Measurements from ENCODE around the gene AKR1C2. TPM values are rescaled to one million over a fixed set of nuclear protein-coding genes. Genes with fewer than 3 reads are reported as not detected.
A peak's percentile ranks its signal among the peaks of the same experiment; 100 is the strongest.
"Not testable (repeated sequence)": the region's sequence is repeated elsewhere in the genome, so short reads cannot be mapped to it uniquely, and the experiment has no call there.

The AKR1C2 gene
- total RNA-seq, 1 experiment from 2014 or later: 1,997 TPM

DNA sequence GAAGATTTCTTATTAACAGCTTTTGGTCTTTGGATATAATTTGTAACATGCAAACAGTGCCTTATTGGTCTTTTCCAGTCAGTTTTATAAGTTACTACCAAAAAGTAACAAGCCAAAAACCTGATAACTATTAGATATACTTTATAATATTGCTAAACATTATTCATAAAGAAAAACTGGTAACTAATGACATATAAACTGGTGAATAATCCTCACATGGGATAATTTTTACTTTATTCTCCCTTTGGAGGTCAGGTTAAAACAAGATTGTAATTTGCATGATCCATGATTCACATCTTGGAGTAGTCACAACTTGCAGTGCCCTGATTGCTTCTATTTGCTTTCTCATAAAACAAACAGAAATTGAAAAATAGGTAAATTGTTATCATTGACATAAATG lies 844 bp upstream of the AKR1C2 start:
- H3K9me3 ChIP-seq (ENCODE audit: insufficient read depth, low read depth); DNase-seq; H2AFZ ChIP-seq; H3K4me3 ChIP-seq; POLR2A ChIA-PET (ENCODE audit: unreplicated experiment); H3K27me3 ChIP-seq (ENCODE audit: insufficient read depth, low read depth); H3K9me2 ChIP-seq (ENCODE audit: insufficient read depth); intact Hi-C loops (cut with micrococcal nuclease; ENCODE audit: unreplicated experiment); CTCF ChIA-PET; BruUV-seq (replicated peaks): not testable (repeated sequence)
- H3K27ac ChIP-seq: peak overlapping the region; percentile 92
- H3K4me1 ChIP-seq (replicated peaks; ENCODE audit: insufficient read depth): peaks cover 14% of the 10 kb centered on the region
- peak overlapping the region; percentile 19; the same call in 1 of the 2 replicates for H3K4me2 ChIP-seq
- peaks cover 37% of the 10 kb centered on the region for H3F3A ChIP-seq (ENCODE audit: insufficient read depth, low read depth)
- H3K36me3 ChIP-seq (ENCODE audit: low read depth): peaks cover 33% of the 10 kb centered on the region
- H4K20me1 ChIP-seq (ENCODE audit: insufficient read depth): peaks cover 14% of the 10 kb centered on the region
- H3K79me2 ChIP-seq (ENCODE audit: low read depth): peaks cover 55% of the 10 kb centered on the region

DNA sequence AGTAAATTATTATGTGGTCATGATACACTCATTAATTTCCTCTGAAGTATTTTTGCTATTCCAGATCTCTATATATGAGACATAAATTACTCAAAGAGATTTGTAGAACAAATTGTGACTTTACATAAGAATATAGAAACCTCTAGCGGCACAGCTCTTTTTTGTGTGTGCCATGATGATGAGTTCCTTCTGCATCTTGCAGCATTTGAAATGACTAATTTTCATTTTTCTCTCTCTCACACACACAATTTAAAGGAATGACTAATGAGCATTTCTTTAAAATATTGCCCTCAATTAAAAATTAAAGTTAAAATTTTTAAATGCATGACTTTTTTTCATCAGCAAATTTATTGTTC lies 351 bp upstream of the AKR1C2 start:
- Histone ChIP-seq H4K20me1 (ENCODE audit: insufficient read depth) (peaks cover 14% of the 10 kb centered on the region), H3K36me3 (ENCODE audit: low read depth) (peaks cover 33% of the 10 kb centered on the region), H3K4me1 (replicated peaks; ENCODE audit: insufficient read depth) (peaks cover 11% of the 10 kb centered on the region), H3K4me2 (peak overlapping the region; percentile 19; the same call in 1 of the 2 replicates), H3K79me2 (ENCODE audit: low read depth) (peaks cover 58% of the 10 kb centered on the region), H3K27ac (peak overlapping the region; percentile 92), H3F3A (ENCODE audit: insufficient read depth, low read depth) (peaks cover 37% of the 10 kb centered on the region)
- H3K27me3 ChIP-seq (ENCODE audit: insufficient read depth, low read depth); POLR2A ChIA-PET (ENCODE audit: unreplicated experiment); intact Hi-C loops (cut with micrococcal nuclease; ENCODE audit: unreplicated experiment); H3K4me3 ChIP-seq; H3K9me2 ChIP-seq (ENCODE audit: insufficient read depth); CTCF ChIA-PET; H3K9me3 ChIP-seq (ENCODE audit: insufficient read depth, low read depth); BruUV-seq (replicated peaks); DNase-seq; H2AFZ ChIP-seq: not testable (repeated sequence)

DNA sequence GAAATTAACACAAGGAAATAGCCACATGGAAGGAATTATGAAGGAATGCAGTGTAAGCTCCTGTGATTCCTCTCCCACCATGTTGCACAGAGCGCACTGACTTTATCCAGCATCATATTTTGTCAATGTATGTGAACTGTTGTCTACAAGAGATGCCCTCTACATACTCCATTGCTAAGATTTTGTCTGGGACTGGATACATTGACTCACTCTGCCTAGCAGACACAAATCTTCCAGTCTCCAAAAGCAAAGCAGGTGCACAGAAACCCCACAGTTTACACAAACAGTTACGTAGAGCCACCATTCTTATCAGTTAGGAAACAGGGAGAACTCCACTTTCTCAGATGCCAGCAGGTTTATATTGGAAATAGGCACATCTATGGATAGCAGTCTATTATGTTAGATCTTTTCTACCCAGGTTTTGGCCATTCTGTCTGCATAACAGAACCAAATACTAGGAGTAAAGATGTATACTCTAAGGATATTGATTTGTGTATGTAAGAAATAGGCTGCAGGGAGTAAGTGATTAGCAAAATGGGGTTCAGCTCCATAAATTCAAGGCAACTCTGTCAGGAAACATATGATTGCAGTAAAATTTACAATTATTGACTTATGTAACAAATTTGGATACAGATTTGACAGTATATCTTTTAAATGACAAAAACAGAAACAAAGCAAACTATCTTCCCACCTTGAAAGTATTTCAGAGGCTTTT lies 1.5 kb downstream of the AKR1C2 start:
- peaks cover 42% of the 10 kb centered on the region for H3F3A ChIP-seq (ENCODE audit: insufficient read depth, low read depth)
- no TSS peak for BruUV-seq (replicated peaks)
- CTCF ChIA-PET: no interaction called here

GRCh38 chr10:4998671-4999070 lies 5.0 kb downstream of the AKR1C2 start:
- no peaks in the 10 kb centered on the region for H3K9me2 ChIP-seq (ENCODE audit: insufficient read depth)
- no peaks in the 10 kb centered on the region for H3K27me3 ChIP-seq (ENCODE audit: insufficient read depth, low read depth)
- H3K36me3 ChIP-seq (ENCODE audit: low read depth): peaks cover 41% of the 10 kb centered on the region
- H3K4me1 ChIP-seq (replicated peaks; ENCODE audit: insufficient read depth): 0 out of 2 replicates have a peak, but pooled peaks cover 3% of the 10 kb centered on the region
- POLR2A ChIA-PET (ENCODE audit: unreplicated experiment): no interaction called here
- no peaks in the 10 kb centered on the region for H3K9me3 ChIP-seq (ENCODE audit: insufficient read depth, low read depth)
- no TSS peak for BruUV-seq (replicated peaks)
- peaks cover 46% of the 10 kb centered on the region for H3F3A ChIP-seq (ENCODE audit: insufficient read depth, low read depth)
- H3K79me2 ChIP-seq (ENCODE audit: low read depth): peaks cover 60% of the 10 kb centered on the region
- intact Hi-C loops (cut with micrococcal nuclease; ENCODE audit: unreplicated experiment): no loop called here
- peaks cover 14% of the 10 kb centered on the region for H4K20me1 ChIP-seq (ENCODE audit: insufficient read depth)
- H3K4me2 ChIP-seq: peak overlapping the region; percentile 84
- no peak for TF ChIP-seq EZH2 (IDR thresholded peaks at IDR 0.05; ENCODE audit: low read depth)
- TF ChIP-seq CTCF (conservative IDR thresholded peaks at IDR 0.05): no peak
- DNase-seq: no peak
- H2AFZ ChIP-seq: no peak overlapping the region
- peak overlapping the region; percentile 61 for H3K27ac ChIP-seq
- CTCF ChIA-PET: no interaction called here
- H3K4me3 ChIP-seq: peak overlapping the region; percentile 48

More for the DNA sequence above, 1.5 kb downstream of the AKR1C2 start:
- Histone ChIP-seq H2AFZ (no peak overlapping the region), H3K4me2 (peak overlapping the region; percentile 84), H3K27ac (peak overlapping the region; percentile 92), H3K9me3 (ENCODE audit: insufficient read depth, low read depth) (no peaks in the 10 kb centered on the region), H3K27me3 (ENCODE audit: insufficient read depth, low read depth) (no peaks in the 10 kb centered on the region), H3K36me3 (ENCODE audit: low read depth) (peaks cover 41% of the 10 kb centered on the region), H4K20me1 (ENCODE audit: insufficient read depth) (peaks cover 14% of the 10 kb centered on the region), H3K9me2 (ENCODE audit: insufficient read depth) (no peaks in the 10 kb centered on the region), H3K4me3 (peak overlapping the region; percentile 83), H3K79me2 (ENCODE audit: low read depth) (peaks cover 71% of the 10 kb centered on the region), H3K4me1 (replicated peaks; ENCODE audit: insufficient read depth) (0 out of 2 replicates have a peak, but pooled peaks cover 3% of the 10 kb centered on the region)
- TF ChIP-seq CTCF (conservative IDR thresholded peaks at IDR 0.05) (no peak), EZH2 (IDR thresholded peaks at IDR 0.05; ENCODE audit: low read depth) (no peak)
- DNase-seq: no peak
- POLR2A ChIA-PET (ENCODE audit: unreplicated experiment): interaction anchor here (0.6 kb wide), 1 partner anchor 16 kb away, joined by 4 read pairs; no protein-coding TSS in a partner anchor
- intact Hi-C loops (cut with micrococcal nuclease; ENCODE audit: unreplicated experiment): no loop called here

DNA sequence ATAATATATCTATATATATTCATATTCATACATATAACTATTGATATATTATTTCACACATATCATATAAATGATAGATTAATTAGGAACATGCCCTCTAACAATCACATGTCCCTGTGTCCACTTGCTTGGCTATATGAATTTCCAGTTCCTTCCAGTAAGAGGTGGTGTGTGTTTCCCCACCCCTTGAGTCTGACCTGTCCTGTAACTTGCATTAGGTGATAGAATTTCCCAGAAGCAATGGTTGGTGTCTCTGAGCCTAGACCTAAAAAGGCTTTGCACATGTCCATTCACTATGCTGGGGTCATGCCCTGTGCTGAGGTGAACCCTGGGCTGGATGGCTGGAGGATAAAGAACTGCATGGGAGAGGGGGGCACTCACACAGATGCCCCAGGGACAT lies 9.4 kb downstream of the AKR1C2 start:
- H3K4me1 ChIP-seq (replicated peaks; ENCODE audit: insufficient read depth); DNase-seq; H3K9me2 ChIP-seq (ENCODE audit: insufficient read depth); intact Hi-C loops (cut with micrococcal nuclease; ENCODE audit: unreplicated experiment); CTCF ChIA-PET; BruUV-seq (replicated peaks); H3K27me3 ChIP-seq (ENCODE audit: insufficient read depth, low read depth); H4K20me1 ChIP-seq (ENCODE audit: insufficient read depth); POLR2A ChIA-PET (ENCODE audit: unreplicated experiment); H3K9me3 ChIP-seq (ENCODE audit: insufficient read depth, low read depth); H3K4me3 ChIP-seq; H2AFZ ChIP-seq: not testable (repeated sequence)
- 0 out of 2 replicates have a peak overlapping the region, but pooled peaks have one; percentile 29 for H3K27ac ChIP-seq
- peak overlapping the region; percentile 28; the same call in 1 of the 2 replicates for H3K4me2 ChIP-seq
- H3K79me2 ChIP-seq (ENCODE audit: low read depth): peaks cover 18% of the 10 kb centered on the region
- H3K36me3 ChIP-seq (ENCODE audit: low read depth): peaks cover 24% of the 10 kb centered on the region
- H3F3A ChIP-seq (ENCODE audit: insufficient read depth, low read depth): peaks cover 44% of the 10 kb centered on the region

GRCh38 chr10:4992564-4992963 lies 11.1 kb downstream of the AKR1C2 start:
- BruUV-seq (replicated peaks); POLR2A ChIA-PET (ENCODE audit: unreplicated experiment); H4K20me1 ChIP-seq (ENCODE audit: insufficient read depth); H2AFZ ChIP-seq; CTCF ChIA-PET; H3K79me2 ChIP-seq (ENCODE audit: low read depth); DNase-seq; H3K4me1 ChIP-seq (replicated peaks; ENCODE audit: insufficient read depth); intact Hi-C loops (cut with micrococcal nuclease; ENCODE audit: unreplicated experiment); H3K9me3 ChIP-seq (ENCODE audit: insufficient read depth, low read depth); H3K9me2 ChIP-seq (ENCODE audit: insufficient read depth); H3K27ac ChIP-seq; H3K4me2 ChIP-seq; H3K27me3 ChIP-seq (ENCODE audit: insufficient read depth, low read depth); H3K4me3 ChIP-seq: not testable (repeated sequence)
- Histone ChIP-seq H3K36me3 (ENCODE audit: low read depth) (peaks cover 27% of the 10 kb centered on the region), H3F3A (ENCODE audit: insufficient read depth, low read depth) (peaks cover 51% of the 10 kb centered on the region)
